Adrenal gland (tissue), 5 donors: ENCODE results near the gene LPCAT2.

Source experiments
- CTCF ChIP-seq, 6 experiments: fragments of 450-650 bp in 4 of 6; fragments of 200-600 bp in 2 of 6; sonication (generic) in 1 of 6; IDR thresholded peaks; 1 replicate in 5 of 6; 2 replicates in 1 of 6; pipeline versions ENCODE4 v1.5.1 to v1.8.0; 2016 to 2021; ENCODE audit warnings: antibody characterized with exemption in 6 of 6, mild to moderate bottlenecking in 2 of 6, moderate library complexity in 1 of 6
- POLR2A ChIP-seq, 2 donors: fragments of 450-650 bp; IDR thresholded peaks; one replicate each; pipeline ENCODE4 v1.6.1; 2017; ENCODE audit warnings: antibody characterized with exemption in 2 of 2, mild to moderate bottlenecking in 2 of 2, moderate library complexity in 1 of 2
- donor health status: DM: no; HTN: no; CAD: no.

GRCh38 chr16:55539049-55539448 lies 30.2 kb downstream of the LPCAT2 start:
- TF ChIP-seq CTCF (IDR thresholded peaks at IDR 0.05) (no peak), POLR2A (IDR thresholded peaks at IDR 0.05) (no peak)
